ENCODE data around the gene NPNT. TPM values are rescaled to one million over a fixed set of nuclear protein-coding genes. Genes with fewer than 3 reads are reported as not detected.

Gene NPNT
- total RNA-seq, 1 donor from 2014 or later = 53.9 TPM

DNA sequence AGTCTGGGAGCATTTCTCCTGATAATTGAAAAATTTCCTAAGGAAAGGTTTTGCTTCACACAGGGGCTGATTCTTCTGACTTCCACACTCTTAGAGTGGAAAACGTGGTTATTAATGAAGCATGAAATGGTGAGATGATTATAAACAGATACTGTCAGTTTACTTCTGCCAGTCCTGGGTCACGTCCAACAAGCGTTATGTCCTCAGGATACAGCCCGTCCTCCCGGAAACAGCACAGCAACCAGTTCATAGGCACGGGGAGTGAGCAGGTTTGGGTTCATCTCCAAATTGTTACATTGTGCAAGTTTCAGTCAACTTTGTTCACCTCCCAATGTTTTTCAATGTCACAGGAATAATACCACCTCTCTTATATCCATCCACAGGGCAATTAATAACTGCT, 98.8 kb downstream of the NPNT start:
- Mint-ChIP-seq H3K4me3 (no peak overlapping the region), H3K27me3 (ENCODE audit: low read depth) (no peaks in the 10 kb centered on the region), H3K27ac (no peak overlapping the region), H3K9me3 (no peaks in the 10 kb centered on the region), H3K4me1 (peaks cover 7% of the 10 kb centered on the region), H3K36me3 (no peaks in the 10 kb centered on the region)
- no peak for DNase-seq (ENCODE audit: low spot score in 2 of 2, unreplicated experiment in 2 of 2)
- TF ChIP-seq, protein P1, sequence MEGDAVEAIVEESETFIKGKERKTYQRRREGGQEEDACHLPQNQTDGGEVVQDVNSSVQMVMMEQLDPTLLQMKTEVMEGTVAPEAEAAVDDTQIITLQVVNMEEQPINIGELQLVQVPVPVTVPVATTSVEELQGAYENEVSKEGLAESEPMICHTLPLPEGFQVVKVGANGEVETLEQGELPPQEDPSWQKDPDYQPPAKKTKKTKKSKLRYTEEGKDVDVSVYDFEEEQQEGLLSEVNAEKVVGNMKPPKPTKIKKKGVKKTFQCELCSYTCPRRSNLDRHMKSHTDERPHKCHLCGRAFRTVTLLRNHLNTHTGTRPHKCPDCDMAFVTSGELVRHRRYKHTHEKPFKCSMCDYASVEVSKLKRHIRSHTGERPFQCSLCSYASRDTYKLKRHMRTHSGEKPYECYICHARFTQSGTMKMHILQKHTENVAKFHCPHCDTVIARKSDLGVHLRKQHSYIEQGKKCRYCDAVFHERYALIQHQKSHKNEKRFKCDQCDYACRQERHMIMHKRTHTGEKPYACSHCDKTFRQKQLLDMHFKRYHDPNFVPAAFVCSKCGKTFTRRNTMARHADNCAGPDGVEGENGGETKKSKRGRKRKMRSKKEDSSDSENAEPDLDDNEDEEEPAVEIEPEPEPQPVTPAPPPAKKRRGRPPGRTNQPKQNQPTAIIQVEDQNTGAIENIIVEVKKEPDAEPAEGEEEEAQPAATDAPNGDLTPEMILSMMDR (IDR thresholded peaks at IDR 0.05; ENCODE audit: unreplicated experiment) = no peak

DNA sequence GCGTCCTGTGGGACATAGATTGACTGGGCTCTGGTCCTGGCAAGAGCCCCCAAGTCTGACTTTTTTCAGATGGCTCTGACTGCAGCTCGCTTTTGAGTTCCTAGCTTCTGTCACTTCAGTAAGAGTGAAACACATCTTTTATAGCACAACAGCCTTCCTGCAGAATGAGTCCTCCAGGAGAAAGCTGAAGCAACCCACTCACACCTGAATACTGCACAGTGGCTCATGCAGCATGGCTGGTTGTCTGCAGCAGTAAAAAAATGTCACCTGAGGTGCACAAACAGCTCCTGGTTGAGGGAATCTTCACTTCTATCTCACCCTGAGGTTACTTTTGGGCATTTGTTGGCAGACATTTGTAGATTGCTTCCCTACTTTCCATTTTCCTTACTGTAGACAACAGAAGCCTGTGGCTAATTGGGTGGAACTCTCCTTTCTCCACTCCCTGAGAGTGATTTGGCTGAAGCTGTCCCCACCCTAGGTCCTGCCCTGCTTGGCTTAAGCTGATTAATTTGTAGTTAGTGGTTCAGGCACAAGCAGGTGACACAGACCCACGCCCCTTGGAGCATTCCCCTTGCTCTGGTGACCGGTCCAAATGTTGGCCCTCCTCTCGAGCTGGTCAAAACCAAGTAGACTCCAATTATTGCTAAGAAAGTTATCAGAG, 99.7 kb downstream of the NPNT start:
- no peak overlapping the region for H3K4me3 Mint-ChIP-seq
- DNase-seq (ENCODE audit: low spot score in 2 of 2, unreplicated experiment in 2 of 2) = no peak
- H3K36me3 Mint-ChIP-seq = no peaks in the 10 kb centered on the region
- H3K9me3 Mint-ChIP-seq = no peaks in the 10 kb centered on the region
- H3K27ac Mint-ChIP-seq = no peak overlapping the region
- TF ChIP-seq, protein P1 (IDR thresholded peaks at IDR 0.05; ENCODE audit: unreplicated experiment) = no peak
- no peaks in the 10 kb centered on the region for H3K27me3 Mint-ChIP-seq (ENCODE audit: low read depth)
- peaks cover 7% of the 10 kb centered on the region for H3K4me1 Mint-ChIP-seq

GRCh38 chr4:105996845-105997244, 101.6 kb downstream of the NPNT start:
- Mint-ChIP-seq H3K27me3 (ENCODE audit: low read depth) (no peaks in the 10 kb centered on the region), H3K9me3 (peaks cover 3% of the 10 kb centered on the region), H3K27ac (no peak overlapping the region), H3K4me3 (no peak overlapping the region), H3K36me3 (no peaks in the 10 kb centered on the region), H3K4me1 (peaks cover 7% of the 10 kb centered on the region)
- TF ChIP-seq, protein P1 (IDR thresholded peaks at IDR 0.05; ENCODE audit: unreplicated experiment) = no peak
- no peak for DNase-seq (ENCODE audit: low spot score in 2 of 2, unreplicated experiment in 2 of 2)

- TF ChIP-seq, protein P1 (IDR thresholded peaks at IDR 0.05; ENCODE audit: unreplicated experiment) = no peak
- no peaks in the 10 kb centered on the region for H3K36me3 Mint-ChIP-seq
These were observed 103.1 kb downstream of the NPNT start for GRCh38 chr4:105998171-105999063.

GRCh38 chr4:106002994-106003393, 107.7 kb downstream of the NPNT start:
- Mint-ChIP-seq H3K4me1 (peaks cover 5% of the 10 kb centered on the region), H3K27me3 (ENCODE audit: low read depth) (no peaks in the 10 kb centered on the region), H3K9me3 (peaks cover 10% of the 10 kb centered on the region), H3K27ac (no peak overlapping the region), H3K4me3 (no peak overlapping the region), H3K36me3 (no peaks in the 10 kb centered on the region)
- DNase-seq (ENCODE audit: low spot score in 2 of 2, unreplicated experiment in 2 of 2) = no peak
- TF ChIP-seq, protein P1 (IDR thresholded peaks at IDR 0.05; ENCODE audit: unreplicated experiment) = no peak

More at GRCh38 chr4:105998171-105999063, 103.1 kb downstream of the NPNT start:
- DNase-seq (ENCODE audit: low spot score in 2 of 2, unreplicated experiment in 2 of 2) = no peak
- Mint-ChIP-seq H3K27ac (no peak overlapping the region), H3K9me3 (peaks cover 6% of the 10 kb centered on the region), H3K27me3 (ENCODE audit: low read depth) (no peaks in the 10 kb centered on the region), H3K4me3 (no peak overlapping the region), H3K4me1 (peaks cover 7% of the 10 kb centered on the region)
